HepG2 (cell line): ENCODE data around the gene TIPIN. TPM values are rescaled to one million over a fixed set of nuclear protein-coding genes. Genes with fewer than 3 reads are reported as not detected.
A peak's percentile ranks its signal among the peaks of the same experiment; 100 is the strongest.

Source experiments
- ATAC-seq: fragments of 200-7000 bp; cut with Tn5 transposase; 3 replicates; pipeline ENCODE4 v1.9.1; 2020; ENCODE audit warnings: mild to moderate bottlenecking, moderate library complexity
- BruUV-seq: library from RNA; stranded (reverse); fragments of 400-500 nt; replicated peaks from 2 replicates; lab custom pipeline; 2021; lab: Mats Ljungman, UMichigan
- CTCF ChIA-PET: fragments of 300-600 bp; formaldehyde crosslinking; extraction: SDS; loops from one replicate; lab custom pipeline; 2021; ENCODE audit warnings: low total read pairs, inconsistent platforms, low intra/inter-chr PET ratio; lab: Yijun Ruan, JAX
- POLR2A ChIA-PET: fragments of 350-600 bp; sonication (Branson Sonifier 250); formaldehyde crosslinking; loops from one replicate; lab custom pipeline; 2020; ENCODE audit warnings: antibody characterized with exemption, inconsistent platforms; lab: Yijun Ruan, JAX
- DNase-seq: peaks from one replicate; pipeline ENCODE4 v3.0.0-alpha.2; 2015; ENCODE audit warnings: low spot score
- FAIRE-seq: peaks from 3 replicates; lab custom pipeline; 2011; peaks lifted over from hg19 to GRCh38; lab: Jason Lieb, UNC
- H2AFZ ChIP-seq: one replicate; pipeline ENCODE4 v1.6.1; 2011; ENCODE audit warnings: low read length, inconsistent platforms
- H3K27ac ChIP-seq: fragments of 300-600 bp; 3 replicates; pipeline ENCODE4 v1.8.0; 2011; ENCODE audit warnings: mixed run types, mild to moderate bottlenecking, mixed read lengths, low read length, inconsistent platforms; ENCODE audit not compliant: insufficient read depth; ENCODE audit errors: extremely low read length
- H3K27me3 ChIP-seq, 2 experiments: fragments of 200-600 bp in 1 of 2; 2 replicates in 1 of 2; 3 replicates in 1 of 2; pipeline versions ENCODE4 v1.6.0 to v1.8.0; 2011; ENCODE audit warnings: low read length in 2 of 2, mild to moderate bottlenecking in 2 of 2, moderate library complexity in 2 of 2, inconsistent platforms in 1 of 2; ENCODE audit not compliant: insufficient read depth in 2 of 2, control insufficient read depth in 1 of 2
- H3K36me3 ChIP-seq, 2 experiments: fragments of 200-600 bp in 1 of 2; replicated peaks in 1 of 2; 2 replicates in 1 of 2; 3 replicates in 1 of 2; pipeline versions ENCODE4 v1.5.1 to v1.8.0; 2011; ENCODE audit warnings: low read length in 2 of 2, inconsistent platforms in 1 of 2; ENCODE audit not compliant: insufficient read depth in 2 of 2, control insufficient read depth in 1 of 2
- H3K4me1 ChIP-seq: 2 replicates; pipeline ENCODE4 v1.5.1; 2012; ENCODE audit warnings: low read length, inconsistent platforms; ENCODE audit not compliant: insufficient read depth
- H3K4me2 ChIP-seq: 2 replicates; pipeline ENCODE4 v1.6.0; 2011; ENCODE audit warnings: low read depth, low read length, inconsistent platforms
- H3K4me3 ChIP-seq, 3 experiments: fragments of 200-600 bp in 1 of 3; sonication (generic), shearing (Covaris generic) in 1 of 3; replicated peaks in 1 of 3; 2 replicates each; pipeline ENCODE4 v1.5.1; 2011 to 2016; ENCODE audit warnings: low read length in 3 of 3, inconsistent platforms in 2 of 3, low read depth in 2 of 3, mild to moderate bottlenecking in 2 of 3, control low read depth in 1 of 3, mixed read lengths in 1 of 3; ENCODE audit not compliant: insufficient read depth in 1 of 3
- H3K79me2 ChIP-seq: one replicate; pipeline ENCODE4 v1.6.1; 2011; ENCODE audit warnings: low read length, inconsistent platforms; ENCODE audit not compliant: insufficient read depth
- H3K9ac ChIP-seq: 2 replicates; pipeline ENCODE4 v1.6.0; 2011; ENCODE audit warnings: mild to moderate bottlenecking, low read depth, low read length, inconsistent platforms; ENCODE audit not compliant: insufficient read depth
- H3K9me3 ChIP-seq: 2 replicates; pipeline ENCODE4 v1.5.1; 2012; ENCODE audit warnings: mild to moderate bottlenecking, low read length
- H4K20me1 ChIP-seq: 2 replicates; pipeline ENCODE4 v1.6.0; 2011; ENCODE audit warnings: inconsistent platforms, mild to moderate bottlenecking, low read length, moderate library complexity; ENCODE audit not compliant: insufficient read depth
- CBX5 ChIP-seq: sonication (generic); formaldehyde crosslinking; IDR thresholded peaks from 2 replicates; pipeline ENCODE4 v1.4.0; 2020; ENCODE audit warnings: missing genetic modification reagents, borderline replicate concordance
- FOSL2 ChIP-seq: sonication (generic); formaldehyde crosslinking; IDR thresholded peaks from 2 replicates; pipeline ENCODE4 v1.4.0; 2020; ENCODE audit warnings: missing genetic modification reagents
- HDAC2 ChIP-seq: sonication (generic); formaldehyde crosslinking; IDR thresholded peaks from 2 replicates; pipeline ENCODE4 v1.4.0; 2020; ENCODE audit warnings: missing genetic modification reagents
- HNRNPLL ChIP-seq: fragments of 200-400 bp; formaldehyde crosslinking; IDR thresholded peaks from 2 replicates; pipeline ENCODE4 v1.6.1; 2017; ENCODE audit warnings: mild to moderate bottlenecking, low read depth, low read length; ENCODE audit not compliant: poor library complexity, severe bottlenecking
- PPARG ChIP-seq: conservative IDR thresholded peaks from 2 replicates; pipeline ENCODE4 v1.6.1; 2016; ENCODE audit warnings: missing biosample characterization, missing genetic modification reagents
- ZNF713 ChIP-seq: sonication (generic); formaldehyde crosslinking; IDR thresholded peaks from 2 replicates; pipeline ENCODE4 v1.4.0; 2020; ENCODE audit warnings: mild to moderate bottlenecking, missing genetic modification reagents
- WGBS: methylation state at CpG from one replicate; pipeline ENCODE4 v1.1.6; 2017; ENCODE audit warnings: low lambda C conversion rate; 5-methylcytosine and 5-hydroxymethylcytosine counted together
- in situ Hi-C: cut with HindIII; loops from 2 replicates; pipeline ENCODE4 v1.10.0; 2017; ENCODE audit warnings: low pct_unique_long_range_greater_than_20kb; ENCODE audit not compliant: extremely low pct_ligation_motif_present
- intact Hi-C: fragments of 100-400 bp; cut with micrococcal nuclease; formaldehyde crosslinking; loops from one replicate; pipeline ENCODE4 v1.10.0; 2022; ENCODE audit not compliant: unreplicated experiment
- polyA plus RNA-seq, 8 experiments: library from polyadenylated mRNA; depleted of rRNA in 3 of 8; stranded (reverse) in 7 of 8; unstranded in 1 of 8; fragments of >200 nt; fragmentation: Illumina TruSeq in 4 of 8; extraction: Trizol in 4 of 8; gene quantifications; 2 replicates each; pipeline versions ENCODE4 v1.2.1 to v1.2.3, GENCODE V29; 2011 to 2016; ENCODE audit warnings: low read depth in 4 of 8, missing spikeins in 1 of 8, mixed read lengths in 1 of 8; ENCODE audit not compliant: insufficient read depth in 1 of 8
- total RNA-seq, 5 experiments: library from RNA; depleted of rRNA; stranded (reverse); fragments of >200 nt; fragmentation: Illumina TruSeq; extraction: Trizol; gene quantifications; 2 replicates each; pipeline ENCODE4 v1.2.3, GENCODE V29; 2016; ENCODE audit warnings: low read depth in 1 of 5
- TF ChIP-seq, protein P1 (sequence below): sonication (generic); formaldehyde crosslinking; IDR thresholded peaks from 2 replicates; pipeline ENCODE4 v1.8.0; 2022; ENCODE audit warnings: mild to moderate bottlenecking, missing genetic modification reagents; ENCODE audit not compliant: insufficient replicate concordance
- TF ChIP-seq, protein P2 (sequence below): sonication (generic); formaldehyde crosslinking; IDR thresholded peaks from 2 replicates; pipeline ENCODE4 v1.8.0; 2022; ENCODE audit warnings: missing genetic modification reagents, low read depth, mild to moderate bottlenecking, borderline replicate concordance
- TF ChIP-seq, protein P3 (sequence below): sonication (generic); formaldehyde crosslinking; IDR thresholded peaks from 2 replicates; pipeline ENCODE4 v1.5.0; 2020; ENCODE audit warnings: mild to moderate bottlenecking, missing genetic modification reagents, borderline replicate concordance
- TF ChIP-seq, protein P4 (sequence below): IDR thresholded peaks from 2 replicates; pipeline ENCODE4 v1.6.1; 2018; ENCODE audit warnings: missing genetic modification reagents, mild to moderate bottlenecking, missing compliant biosample characterization

The TIPIN gene
- total and polyA plus RNA-seq, 2 of the 13 experiments (the other 11 are each of a cell fraction or from before 2014, with no cell fraction given): 2.7 to 28.6 TPM

DNA sequence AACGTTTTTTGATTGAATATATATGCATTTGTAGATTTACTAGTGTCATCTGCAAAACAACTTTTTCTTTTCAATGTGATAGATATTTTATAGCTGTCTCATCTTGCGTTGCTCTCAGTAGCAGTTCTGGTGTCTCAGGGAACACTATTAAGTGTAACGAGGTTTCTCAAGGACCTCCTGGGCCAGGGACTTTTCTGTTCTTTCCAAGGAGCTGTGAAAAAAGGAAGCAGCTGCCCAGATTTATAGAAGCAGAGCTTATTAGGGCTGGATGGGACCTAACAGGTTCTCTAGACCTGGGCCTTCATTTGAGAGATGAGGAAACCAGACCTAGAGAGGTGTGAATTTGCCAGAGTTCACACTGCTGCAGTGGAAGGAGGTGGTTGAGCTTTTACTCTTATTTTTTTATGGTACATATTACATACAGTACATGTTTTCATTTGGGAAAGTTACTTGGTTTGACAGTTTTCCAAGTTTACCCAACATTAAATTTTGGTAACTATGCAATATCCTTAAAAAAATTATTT, 46.3 kb upstream of the TIPIN start:
- in situ Hi-C loops (no loop called here), intact Hi-C loops (no loop called here)
- Histone ChIP-seq H3K27ac (no peak overlapping the region), H2AFZ (no peak overlapping the region), H3K79me2 (peaks cover 89% of the 10 kb centered on the region), H3K9me3 (no peaks in the 10 kb centered on the region), H3K27me3 (no peaks in the 10 kb centered on the region), H3K36me3 (peaks cover 3 to 16% of the 10 kb centered on the region in 2 experiments; a peak in 3 of 5 replicates), H3K9ac (no peak overlapping the region), H3K4me1 (peaks cover 40% of the 10 kb centered on the region), H3K4me3 (no peak overlapping the region), H3K4me2 (no peak overlapping the region), H4K20me1 (peaks cover 22% of the 10 kb centered on the region)
- 97% methylated on average over 3 of the region's 3 CpGs for whole genome bisulfite sequencing
- ATAC-seq (no peak), FAIRE-seq (no peak), DNase-seq (no peak)
- POLR2A ChIA-PET: interaction anchor here (1.2 kb wide), 1 partner anchor 16 kb away, joined by 5 read pairs; the partner anchor contains the start of gene MAP2K1
- no TSS peak for BruUV-seq
- CTCF ChIA-PET: no interaction called here
- TF ChIP-seq PPARG (CRISPR knock-in tag): no peak
- TF ChIP-seq, protein P1, sequence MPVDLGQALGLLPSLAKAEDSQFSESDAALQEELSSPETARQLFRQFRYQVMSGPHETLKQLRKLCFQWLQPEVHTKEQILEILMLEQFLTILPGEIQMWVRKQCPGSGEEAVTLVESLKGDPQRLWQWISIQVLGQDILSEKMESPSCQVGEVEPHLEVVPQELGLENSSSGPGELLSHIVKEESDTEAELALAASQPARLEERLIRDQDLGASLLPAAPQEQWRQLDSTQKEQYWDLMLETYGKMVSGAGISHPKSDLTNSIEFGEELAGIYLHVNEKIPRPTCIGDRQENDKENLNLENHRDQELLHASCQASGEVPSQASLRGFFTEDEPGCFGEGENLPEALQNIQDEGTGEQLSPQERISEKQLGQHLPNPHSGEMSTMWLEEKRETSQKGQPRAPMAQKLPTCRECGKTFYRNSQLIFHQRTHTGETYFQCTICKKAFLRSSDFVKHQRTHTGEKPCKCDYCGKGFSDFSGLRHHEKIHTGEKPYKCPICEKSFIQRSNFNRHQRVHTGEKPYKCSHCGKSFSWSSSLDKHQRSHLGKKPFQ (CRISPR knock-in tag): peak; percentile 46

DNA sequence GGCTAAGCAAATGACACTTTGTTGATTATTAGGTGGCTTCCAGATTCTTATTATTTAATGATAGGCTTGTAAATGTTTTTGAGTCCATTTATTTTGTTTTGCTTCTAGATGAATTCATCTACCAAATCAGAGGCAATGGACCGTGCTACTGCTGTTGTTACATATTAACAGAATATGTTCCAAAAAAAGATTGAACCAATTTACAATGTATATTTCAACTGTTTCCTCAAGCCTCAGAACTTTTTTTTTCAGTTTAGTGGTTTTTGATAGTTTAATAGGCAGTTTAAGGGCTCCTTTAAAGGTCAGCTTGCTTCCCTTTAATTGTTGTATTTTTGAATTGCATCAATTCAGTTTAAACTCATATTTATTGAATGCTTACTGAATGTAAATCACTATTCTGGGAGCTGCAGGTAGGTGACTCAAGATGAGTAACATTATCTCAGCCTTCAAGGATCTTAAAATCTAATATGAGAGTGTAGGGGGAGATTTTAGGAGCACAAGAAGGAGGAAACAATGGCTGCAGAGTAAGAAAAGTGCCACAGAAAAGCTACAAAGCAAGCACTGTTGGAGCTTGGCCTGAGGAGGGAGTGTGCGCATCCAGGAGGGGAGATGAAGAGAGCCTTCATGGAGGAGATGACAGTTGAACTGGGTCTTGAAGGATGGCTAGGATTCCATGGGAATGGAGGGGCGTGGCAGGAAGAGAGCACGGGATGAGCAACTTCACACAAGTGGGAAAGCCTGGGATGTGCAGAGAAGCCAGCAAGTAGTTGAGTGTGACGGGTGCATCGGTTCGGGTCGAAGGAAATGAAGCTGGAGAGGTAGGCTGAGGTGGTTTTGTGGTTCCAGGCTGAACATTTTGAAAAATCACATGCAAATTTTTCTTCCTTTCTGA, 44.9 kb upstream of the TIPIN start:
- WGBS: 96% methylated on average over 8 of the region's 8 CpGs
- CTCF ChIA-PET: no interaction called here
- H3K79me2 ChIP-seq: peaks cover 84% of the 10 kb centered on the region

More for the DNA sequence above, 44.9 kb upstream of the TIPIN start:
- Histone ChIP-seq H3K4me1 (peaks cover 38% of the 10 kb centered on the region), H3K4me2 (no peak overlapping the region), H3K9me3 (no peaks in the 10 kb centered on the region), H3K27ac (no peak overlapping the region), H3K4me3 (no peak overlapping the region), H3K36me3 (peaks cover 4 to 18% of the 10 kb centered on the region in 2 experiments; a peak in 4 of 5 replicates), H4K20me1 (peaks cover 21% of the 10 kb centered on the region), H2AFZ (no peak overlapping the region), H3K27me3 (no peaks in the 10 kb centered on the region), H3K9ac (no peak overlapping the region)
- TF ChIP-seq ZNF713 (CRISPR knock-in tag): no peak
- no peak for TF ChIP-seq CBX5
- TF ChIP-seq, protein P2, sequence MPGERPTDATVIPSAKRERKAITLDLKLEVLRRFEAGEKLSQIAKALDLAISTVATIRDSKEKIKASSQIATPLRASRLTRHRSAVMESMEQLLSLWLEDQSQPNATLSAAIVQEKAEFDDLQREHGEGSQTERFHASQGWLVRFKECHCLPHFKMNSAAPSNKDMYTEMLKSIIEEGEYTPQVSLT (CRISPR knock-in tag): no peak
- TF ChIP-seq HDAC2 (CRISPR knock-in tag): no peak
- TF ChIP-seq, protein P3, sequence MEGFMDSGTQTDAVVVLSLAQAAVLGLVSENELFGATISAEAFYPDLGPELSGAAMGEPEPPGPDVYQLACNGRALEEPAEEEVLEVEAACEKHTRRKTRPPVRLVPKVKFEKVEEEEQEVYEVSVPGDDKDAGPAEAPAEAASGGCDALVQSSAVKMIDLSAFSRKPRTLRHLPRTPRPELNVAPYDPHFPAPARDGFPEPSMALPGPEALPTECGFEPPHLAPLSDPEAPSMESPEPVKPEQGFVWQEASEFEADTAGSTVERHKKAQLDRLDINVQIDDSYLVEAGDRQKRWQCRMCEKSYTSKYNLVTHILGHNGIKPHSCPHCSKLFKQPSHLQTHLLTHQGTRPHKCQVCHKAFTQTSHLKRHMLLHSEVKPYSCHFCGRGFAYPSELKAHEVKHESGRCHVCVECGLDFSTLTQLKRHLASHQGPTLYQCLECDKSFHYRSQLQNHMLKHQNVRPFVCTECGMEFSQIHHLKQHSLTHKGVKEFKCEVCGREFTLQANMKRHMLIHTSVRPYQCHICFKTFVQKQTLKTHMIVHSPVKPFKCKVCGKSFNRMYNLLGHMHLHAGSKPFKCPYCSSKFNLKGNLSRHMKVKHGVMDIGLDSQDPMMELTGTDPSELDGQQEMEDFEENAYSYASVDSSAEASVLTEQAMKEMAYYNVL (CRISPR knock-in tag): no peak
- no peak for TF ChIP-seq HNRNPLL
- TF ChIP-seq FOSL2 (CRISPR knock-in tag): no peak
- TF ChIP-seq, protein P4, sequence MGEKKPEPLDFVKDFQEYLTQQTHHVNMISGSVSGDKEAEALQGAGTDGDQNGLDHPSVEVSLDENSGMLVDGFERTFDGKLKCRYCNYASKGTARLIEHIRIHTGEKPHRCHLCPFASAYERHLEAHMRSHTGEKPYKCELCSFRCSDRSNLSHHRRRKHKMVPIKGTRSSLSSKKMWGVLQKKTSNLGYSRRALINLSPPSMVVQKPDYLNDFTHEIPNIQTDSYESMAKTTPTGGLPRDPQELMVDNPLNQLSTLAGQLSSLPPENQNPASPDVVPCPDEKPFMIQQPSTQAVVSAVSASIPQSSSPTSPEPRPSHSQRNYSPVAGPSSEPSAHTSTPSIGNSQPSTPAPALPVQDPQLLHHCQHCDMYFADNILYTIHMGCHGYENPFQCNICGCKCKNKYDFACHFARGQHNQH (CRISPR knock-in tag): no peak
- FAIRE-seq: no peak
- POLR2A ChIA-PET: no interaction called here
- in situ Hi-C loops (no loop called here), intact Hi-C loops (no loop called here)
- no peak for DNase-seq
- ATAC-seq: no peak
- BruUV-seq: no TSS peak
